Posterior cingulate gyrus (tissue), 11 donors: ENCODE measurements around the gene AMPH.

Experiments
- DNase-seq, 10 donors: peaks; one replicate each; pipeline versions ENCODE4 v3.0.0 to v3.0.0-alpha.2; 2020 to 2021; ENCODE audit warnings: mixed read lengths in 3 of 10
- intact Hi-C: fragments of 100-400 bp; cut with DNase I; formaldehyde crosslinking; loops from one replicate; pipeline ENCODE4 v1.15.1; 2023

Gene AMPH

DNA sequence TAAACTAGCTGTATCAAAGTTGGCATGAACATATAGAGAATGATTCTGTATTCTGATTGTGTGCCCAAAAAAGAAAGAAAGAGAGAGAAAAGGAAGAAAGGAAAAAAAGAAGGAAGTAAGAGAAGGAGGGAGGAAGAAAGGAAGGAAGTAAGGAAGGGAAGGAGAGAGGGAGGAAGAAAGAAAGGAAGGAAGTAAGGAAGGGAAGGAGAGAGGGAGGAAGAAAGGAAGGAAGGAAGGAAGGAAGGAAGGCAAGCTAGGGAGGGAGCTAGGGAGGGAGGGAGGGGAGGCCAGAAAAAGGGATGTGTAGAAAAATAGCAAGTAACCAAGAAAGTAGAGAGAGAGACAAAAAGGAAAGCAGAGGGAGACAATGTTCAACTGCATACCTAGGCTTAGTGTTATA is 297.0 kb downstream of the AMPH start:
- DNase-seq, result no peak

More for the DNA sequence above, 297.0 kb downstream of the AMPH start:
- intact Hi-C loops, result no loop called here
